Measurements from ENCODE around the gene TACC2.
A peak's percentile ranks its signal among the peaks of the same experiment; 100 is the strongest.
"Not testable (repeated sequence)": the region's sequence is repeated elsewhere in the genome, so short reads cannot be mapped to it uniquely, and the experiment has no call there.

TACC2 gene

DNA sequence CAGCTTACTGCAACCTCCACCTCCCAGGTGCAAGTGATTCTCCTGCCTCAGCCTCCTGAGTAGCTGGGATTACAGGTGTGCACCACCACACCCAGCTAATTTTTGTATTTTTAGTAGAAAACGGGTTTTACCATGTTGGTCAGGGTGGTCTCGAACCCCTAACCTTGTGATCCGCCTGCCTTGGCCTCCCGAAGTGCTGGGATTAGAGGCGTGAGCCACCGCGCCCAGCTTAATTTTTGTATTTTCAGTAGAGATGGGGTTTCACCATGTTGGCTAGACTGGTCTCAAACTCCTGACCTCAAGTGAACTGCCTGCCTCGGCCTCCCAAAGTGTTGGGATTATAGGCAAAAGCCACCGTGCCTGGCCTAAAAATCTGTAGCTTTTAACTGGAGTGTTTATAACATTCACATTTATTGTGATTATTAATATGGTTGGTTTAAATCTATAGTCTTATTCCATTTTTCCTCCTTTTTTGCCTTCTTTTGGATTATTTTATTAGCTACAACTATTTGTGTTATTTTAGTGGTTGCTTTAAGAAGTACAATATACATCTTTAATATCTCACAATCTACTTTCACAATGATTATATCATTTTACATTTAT, 77.5 kb downstream of the TACC2 start:
- DNase-seq = not testable (repeated sequence)

DNA sequence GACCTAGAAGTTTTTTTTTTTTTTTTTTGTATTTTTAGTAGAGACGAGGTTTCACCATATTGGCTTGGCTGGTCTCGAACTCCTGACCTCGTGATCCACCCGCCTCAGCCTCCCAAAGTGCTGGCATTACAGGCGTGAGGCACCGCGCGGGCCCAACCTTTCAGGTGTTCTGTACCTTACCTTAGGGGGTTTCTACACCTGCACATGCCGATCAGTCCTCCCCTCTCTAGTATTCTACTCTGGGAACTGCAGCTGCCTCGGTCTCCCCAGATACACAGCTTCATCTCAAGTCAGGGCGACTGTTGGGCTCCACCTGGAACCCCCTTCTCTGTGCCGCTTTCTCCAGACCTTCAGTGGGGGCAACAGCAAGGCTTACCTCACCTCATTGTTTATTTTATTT, 79.9 kb downstream of the TACC2 start:
- no peak for DNase-seq

DNA sequence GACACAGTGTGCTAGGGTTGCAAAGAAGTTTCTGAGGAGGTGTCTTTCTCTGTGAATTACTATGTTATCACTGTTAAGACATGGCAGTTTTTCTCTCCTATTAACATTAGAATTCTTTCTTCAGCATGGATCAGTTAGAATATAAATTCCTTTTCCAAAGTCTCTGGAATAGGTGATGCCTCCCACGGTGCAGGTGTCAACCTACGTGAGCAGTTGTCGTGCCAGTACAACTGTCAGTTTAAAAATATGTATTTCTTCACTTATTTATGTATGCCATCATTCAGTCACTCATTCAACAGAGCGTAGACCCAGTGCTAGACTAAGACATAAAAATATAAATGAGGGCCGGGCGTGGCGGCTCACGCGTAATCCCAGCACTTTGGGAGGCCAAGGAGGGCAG, 83.5 kb downstream of the TACC2 start:
- no peak for DNase-seq

DNA sequence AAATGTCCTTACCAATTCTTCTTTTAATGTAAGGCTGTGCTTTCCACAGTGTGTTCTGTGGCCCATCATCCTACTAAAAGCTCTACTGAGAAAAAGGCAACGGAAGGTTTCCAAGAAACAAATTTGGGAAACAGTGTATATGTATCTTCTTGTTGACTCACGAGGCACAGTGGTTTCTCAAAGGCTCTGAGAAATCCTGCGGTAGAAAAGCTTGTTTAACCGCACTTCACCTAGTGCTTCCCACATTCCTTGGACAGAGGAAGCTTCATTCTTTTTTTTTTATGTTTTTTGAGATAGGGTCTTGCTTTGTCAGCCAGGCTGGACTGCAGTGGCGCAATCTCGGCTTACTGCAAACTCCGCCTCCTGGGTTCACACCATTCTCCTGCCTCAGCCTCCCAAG, 84.5 kb downstream of the TACC2 start:
- no peak for DNase-seq

DNA sequence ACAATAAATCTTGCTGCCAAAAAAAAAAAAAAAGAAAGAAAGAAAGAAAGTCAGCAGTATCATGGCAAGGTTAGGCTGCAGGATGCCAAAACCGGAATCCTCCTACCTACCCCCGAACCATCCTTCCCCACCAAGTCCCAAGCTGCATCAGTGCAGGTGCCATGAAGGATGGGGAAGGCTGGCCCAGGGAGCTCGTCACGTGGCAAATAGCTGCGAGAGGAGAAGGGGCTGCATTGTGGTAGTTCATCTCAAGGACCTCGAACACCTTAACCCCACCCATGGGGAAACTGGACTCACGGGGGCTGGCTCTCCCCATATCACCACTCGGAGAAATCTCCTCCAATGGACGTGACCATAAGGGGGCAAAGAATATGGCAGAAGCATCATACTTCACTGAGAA, 86.2 kb downstream of the TACC2 start:
- no peak for DNase-seq

DNA sequence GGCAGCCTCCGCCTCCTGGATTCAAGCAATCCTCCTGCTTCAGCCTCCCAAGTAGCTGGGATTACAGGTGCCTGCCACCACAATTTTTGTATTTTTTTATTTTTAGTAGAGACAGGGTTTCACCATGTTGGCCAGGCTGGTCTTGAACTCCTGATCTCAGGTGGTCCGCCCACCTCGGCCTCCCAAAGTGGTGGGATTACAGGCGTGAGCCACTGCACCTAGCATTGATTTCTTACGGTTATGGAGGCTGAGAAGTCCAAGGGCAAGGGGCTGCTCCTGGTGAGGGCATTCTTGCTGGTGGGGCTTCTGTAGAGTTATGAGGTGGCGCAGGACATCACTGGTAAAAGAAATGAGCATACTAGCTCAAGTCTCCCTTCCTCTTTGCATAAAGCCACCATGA, 86.9 kb downstream of the TACC2 start:
- not testable (repeated sequence) for DNase-seq

DNA sequence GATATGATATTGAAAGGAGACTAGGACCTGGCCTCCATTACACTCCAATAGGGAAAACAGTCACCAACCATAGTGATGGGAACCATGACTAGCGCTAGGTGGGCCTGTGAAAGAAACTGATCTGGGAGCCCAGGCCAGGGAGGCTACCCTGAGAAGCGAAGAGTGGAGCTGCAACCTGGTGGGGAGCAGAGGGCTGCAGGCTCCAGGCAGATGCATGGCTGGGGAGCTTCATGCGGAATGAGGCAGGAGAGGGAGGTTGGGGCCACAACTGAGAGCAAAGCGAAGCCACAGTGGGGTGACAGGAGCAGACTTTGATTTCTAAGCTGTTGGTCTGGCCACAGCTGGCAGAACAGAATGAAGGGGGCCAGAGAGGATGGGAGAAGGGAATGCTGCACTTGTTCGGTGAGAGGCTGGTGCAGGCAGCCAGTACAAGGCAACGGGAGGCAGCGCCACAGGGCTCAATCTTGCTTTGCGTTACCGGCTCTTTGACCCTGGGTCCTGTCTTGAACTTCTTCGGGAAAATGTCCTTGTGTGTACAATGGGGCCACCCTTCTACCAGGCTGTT, 88.4 kb downstream of the TACC2 start:
- DNase-seq = no peak

DNA sequence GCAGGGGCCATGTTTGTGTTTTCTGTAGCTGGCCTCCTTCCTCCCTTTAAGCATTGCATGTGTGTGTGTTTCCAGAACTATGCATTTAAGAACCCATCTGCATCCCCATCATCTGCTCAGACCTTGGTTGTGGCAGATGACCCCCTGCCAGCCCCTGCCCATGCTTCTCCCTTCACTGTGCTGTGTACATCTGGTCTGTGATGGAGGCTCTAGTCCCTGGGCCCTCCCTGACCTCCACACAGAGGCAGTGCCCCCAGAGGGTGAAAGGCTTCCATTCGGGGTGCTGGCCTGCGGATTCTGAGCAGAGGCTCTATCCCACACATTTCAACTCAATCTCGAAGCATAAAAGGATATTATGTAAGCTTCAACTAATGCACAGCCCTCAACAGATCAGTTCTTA, 89.4 kb downstream of the TACC2 start:
- no peak for DNase-seq

DNA sequence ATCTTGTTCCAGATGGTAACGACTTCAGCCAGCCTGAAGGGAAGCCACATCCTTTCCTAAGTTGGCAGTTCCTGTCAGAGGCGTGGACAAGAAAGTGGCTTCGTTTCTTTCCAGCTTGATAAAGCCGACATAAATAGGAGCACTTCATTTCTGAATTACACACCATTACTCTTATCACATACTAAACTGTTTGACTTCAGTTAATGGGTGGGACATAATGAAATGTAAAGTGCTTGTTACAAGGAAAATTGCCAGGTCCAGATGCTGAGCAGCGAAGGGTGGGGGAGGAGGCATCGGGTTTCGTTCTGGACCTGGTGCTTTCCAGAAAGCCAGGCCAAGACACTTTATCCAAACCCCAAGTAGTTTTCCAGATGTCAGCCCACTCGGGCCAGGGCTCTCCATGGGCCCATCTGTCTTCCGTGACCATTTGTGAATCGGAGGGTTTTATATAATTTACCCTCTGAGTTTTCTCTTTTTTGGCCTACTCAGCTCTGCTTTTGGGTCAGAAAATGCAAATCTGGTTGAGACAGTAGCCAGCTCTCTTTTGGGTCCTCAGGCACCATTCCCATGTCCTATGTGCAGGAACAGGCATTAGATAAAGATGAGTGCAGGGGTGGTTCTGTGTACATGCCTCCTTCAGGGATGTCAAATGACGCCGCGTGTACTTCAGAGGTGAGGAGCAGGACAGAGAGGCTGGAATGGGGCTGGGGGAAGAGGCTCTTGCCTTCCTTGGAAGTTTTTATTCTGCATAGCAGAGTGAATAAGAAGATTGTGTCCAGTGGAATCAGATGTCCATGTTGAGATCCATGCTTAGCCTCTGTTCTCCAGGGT, 90.2 kb downstream of the TACC2 start:
- peak; percentile 48 for DNase-seq

DNA sequence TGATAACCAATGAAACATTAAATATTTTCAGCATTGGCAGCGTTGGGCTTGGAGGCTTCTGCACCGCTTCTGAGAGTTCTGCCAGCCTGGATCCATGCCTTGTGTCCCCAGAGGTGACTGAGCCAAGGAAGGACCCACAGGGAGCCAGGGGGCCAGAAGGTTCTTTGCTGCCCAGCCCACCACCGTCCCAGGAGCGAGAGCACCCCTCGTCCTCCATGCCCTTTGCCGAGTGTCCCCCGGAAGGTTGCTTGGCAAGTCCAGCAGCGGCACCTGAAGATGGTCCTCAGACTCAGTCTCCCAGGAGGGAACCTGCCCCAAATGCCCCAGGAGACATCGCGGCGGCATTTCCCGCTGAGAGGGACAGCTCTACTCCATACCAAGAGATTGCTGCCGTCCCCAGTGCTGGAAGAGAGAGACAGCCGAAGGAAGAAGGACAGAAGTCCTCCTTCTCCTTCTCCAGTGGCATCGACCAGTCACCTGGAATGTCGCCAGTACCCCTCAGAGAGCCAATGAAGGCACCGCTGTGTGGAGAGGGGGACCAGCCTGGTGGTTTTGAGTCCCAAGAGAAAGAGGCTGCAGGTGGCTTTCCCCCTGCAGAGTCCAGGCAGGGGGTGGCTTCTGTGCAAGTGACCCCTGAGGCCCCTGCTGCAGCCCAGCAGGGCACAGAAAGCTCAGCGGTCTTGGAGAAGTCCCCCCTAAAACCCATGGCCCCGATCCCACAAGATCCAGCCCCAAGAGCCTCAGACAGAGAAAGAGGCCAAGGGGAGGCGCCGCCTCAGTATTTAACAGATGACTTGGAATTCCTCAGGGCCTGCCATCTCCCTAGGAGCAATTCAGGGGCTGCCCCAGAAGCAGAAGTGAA, 93.9 kb downstream of the TACC2 start:
- no peak for DNase-seq

DNA sequence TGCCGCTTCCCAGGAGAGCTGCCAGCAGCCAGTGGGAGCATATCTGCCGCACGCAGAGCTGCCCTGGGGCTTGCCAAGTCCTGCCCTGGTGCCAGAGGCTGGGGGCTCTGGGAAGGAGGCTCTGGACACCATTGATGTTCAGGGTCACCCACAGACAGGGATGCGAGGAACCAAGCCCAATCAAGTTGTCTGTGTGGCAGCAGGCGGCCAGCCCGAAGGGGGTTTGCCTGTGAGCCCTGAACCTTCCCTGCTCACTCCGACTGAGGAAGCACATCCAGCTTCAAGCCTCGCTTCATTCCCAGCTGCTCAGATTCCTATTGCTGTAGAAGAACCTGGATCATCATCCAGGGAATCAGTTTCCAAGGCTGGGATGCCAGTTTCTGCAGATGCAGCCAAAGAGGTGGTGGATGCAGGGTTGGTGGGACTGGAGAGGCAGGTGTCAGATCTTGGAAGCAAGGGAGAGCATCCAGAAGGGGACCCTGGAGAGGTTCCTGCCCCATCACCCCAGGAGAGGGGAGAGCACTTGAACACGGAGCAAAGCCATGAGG, 94.6 kb downstream of the TACC2 start:
- DNase-seq = no peak

DNA sequence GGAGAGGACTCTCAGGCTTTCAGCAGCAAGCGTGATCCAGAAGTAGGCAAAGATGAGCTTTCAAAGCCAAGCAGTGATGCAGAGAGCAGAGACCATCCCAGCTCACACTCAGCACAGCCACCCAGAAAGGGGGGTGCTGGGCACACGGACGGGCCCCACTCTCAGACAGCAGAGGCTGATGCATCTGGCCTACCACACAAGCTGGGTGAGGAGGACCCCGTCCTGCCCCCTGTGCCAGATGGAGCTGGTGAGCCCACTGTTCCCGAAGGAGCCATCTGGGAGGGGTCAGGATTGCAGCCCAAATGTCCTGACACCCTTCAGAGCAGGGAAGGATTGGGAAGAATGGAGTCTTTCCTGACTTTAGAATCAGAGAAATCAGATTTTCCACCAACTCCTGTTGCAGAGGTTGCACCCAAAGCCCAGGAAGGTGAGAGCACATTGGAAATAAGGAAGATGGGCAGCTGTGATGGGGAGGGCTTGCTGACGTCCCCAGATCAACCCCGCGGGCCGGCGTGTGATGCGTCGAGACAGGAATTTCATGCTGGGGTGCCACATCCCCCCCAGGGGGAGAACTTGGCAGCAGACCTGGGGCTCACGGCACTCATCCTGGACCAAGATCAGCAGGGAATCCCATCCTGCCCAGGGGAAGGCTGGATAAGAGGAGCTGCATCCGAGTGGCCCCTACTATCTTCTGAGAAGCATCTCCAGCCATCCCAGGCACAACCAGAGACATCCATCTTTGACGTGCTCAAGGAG, 95.5 kb downstream of the TACC2 start:
- DNase-seq = no peak

DNA sequence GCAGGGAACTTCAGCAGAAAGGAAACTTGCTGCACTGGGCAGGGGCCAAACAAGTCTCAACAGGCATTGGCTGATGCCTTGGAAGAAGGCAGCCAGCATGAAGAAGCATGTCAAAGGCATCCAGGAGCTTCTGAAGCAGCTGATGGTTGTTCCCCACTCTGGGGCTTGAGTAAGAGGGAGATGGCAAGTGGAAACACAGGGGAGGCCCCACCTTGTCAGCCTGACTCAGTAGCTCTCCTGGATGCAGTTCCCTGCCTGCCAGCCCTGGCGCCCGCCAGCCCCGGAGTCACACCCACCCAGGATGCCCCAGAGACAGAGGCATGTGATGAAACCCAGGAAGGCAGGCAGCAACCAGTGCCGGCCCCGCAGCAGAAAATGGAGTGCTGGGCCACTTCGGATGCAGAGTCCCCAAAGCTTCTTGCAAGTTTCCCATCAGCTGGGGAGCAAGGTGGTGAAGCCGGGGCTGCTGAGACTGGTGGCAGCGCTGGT, 96.5 kb downstream of the TACC2 start:
- no peak for DNase-seq

DNA sequence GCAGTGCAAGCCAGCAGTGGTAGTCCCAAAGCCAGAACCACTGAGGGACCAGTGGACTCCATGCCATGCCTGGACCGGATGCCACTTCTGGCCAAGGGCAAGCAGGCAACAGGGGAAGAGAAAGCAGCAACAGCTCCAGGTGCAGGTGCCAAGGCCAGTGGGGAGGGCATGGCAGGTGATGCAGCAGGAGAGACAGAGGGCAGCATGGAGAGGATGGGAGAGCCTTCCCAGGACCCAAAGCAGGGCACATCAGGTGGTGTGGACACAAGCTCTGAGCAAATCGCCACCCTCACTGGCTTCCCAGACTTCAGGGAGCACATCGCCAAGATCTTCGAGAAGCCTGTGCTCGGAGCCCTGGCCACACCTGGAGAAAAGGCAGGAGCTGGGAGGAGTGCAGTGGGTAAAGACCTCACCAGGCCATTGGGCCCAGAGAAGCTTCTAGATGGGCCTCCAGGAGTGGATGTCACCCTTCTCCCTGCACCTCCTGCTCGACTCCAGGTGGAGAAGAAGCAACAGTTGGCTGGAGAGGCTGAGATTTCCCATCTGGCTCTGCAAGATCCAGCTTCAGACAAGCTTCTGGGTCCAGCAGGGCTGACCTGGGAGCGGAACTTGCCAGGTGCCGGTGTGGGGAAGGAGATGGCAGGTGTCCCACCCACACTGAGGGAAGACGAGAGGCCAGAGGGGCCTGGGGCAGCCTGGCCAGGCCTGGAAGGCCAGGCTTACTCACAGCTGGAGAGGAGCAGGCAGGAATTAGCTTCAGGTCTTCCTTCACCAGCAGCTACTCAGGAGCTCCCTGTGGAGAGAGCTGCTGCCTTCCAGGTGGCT, 97.7 kb downstream of the TACC2 start:
- DNase-seq = no peak

DNA sequence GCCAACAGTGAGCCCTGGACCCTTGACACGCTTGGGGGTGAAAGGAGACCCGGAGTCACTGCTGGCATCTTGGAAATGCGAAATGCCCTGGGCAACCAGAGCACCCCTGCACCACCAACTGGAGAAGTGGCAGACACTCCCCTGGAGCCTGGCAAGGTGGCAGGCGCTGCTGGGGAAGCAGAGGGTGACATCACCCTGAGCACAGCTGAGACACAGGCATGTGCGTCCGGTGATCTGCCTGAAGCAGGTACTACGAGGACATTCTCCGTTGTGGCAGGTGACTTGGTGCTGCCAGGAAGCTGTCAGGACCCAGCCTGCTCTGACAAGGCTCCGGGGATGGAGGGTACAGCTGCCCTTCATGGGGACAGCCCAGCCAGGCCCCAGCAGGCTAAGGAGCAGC, 98.5 kb downstream of the TACC2 start:
- DNase-seq = no peak

DNA sequence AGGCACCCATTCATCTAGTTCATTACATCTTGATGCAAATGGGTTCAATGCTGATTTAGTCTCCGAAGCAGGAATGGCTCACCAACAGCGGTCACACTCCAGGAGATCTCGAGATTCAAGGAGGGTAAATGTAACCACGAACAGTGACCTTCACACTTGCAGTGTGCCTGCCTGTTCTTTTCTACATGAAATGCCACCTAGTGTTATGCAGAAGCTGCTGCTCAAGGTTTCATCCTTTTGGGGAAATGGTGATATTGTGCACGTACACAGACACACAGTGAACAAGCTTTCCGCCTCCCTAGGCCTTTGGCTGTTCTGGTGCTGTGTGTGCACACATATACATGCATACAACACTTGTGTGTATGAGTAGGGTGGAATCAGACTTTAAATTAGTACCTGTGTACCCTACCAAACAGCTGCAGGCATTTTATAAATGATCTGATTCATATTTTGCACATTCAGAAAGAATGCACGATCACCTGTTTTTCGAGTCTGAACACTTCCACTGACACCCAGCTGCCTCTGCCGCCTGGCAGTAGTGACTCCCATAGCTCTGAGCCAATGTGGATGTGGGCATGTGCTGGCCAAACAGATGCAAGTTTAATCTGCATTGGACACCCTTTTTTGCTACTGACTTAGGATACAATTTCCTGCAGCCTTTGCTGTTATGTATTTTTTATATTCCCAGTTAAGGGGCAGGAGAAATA, 100.5 kb downstream of the TACC2 start:
- no peak for DNase-seq

DNA sequence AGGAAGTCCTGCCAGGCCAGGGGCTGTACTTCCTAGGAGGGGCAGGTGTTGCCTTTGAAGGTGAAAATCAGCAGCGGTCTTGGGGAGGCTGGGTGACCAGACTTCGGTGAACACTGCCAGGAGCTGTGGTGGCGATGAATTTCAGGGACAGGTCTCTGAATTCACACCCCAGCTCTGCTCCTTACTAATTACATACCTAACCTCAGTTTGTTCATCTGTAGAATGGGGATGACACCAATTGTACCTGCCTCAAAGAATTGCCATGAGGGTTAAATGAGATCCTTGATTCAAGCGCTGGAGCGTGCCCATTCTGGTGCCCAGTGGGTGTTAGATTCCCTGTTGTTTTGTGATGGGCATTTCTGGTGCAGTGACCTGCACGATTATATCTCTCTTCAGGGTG, 102.8 kb downstream of the TACC2 start:
- DNase-seq = no peak

DNA sequence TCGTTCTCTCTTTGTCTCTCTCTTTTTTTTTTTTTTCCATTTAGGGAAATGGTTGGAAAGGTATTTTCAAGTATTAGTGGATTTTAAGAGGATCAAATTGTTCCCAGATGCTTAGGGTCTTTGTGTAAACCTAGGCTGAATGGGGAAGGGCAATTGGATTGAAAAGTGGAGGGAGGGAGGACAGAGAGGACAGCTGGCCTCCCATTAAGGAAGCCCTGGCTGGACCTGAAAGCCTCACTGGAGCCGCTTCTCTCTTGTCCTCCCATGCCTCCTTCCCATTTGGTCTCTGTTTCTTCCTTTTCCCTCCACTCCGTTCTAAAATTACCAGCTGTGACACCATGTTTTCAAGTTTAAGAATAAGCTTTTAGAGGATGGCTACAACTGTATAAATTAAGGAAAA, 104.1 kb downstream of the TACC2 start:
- DNase-seq = no peak

DNA sequence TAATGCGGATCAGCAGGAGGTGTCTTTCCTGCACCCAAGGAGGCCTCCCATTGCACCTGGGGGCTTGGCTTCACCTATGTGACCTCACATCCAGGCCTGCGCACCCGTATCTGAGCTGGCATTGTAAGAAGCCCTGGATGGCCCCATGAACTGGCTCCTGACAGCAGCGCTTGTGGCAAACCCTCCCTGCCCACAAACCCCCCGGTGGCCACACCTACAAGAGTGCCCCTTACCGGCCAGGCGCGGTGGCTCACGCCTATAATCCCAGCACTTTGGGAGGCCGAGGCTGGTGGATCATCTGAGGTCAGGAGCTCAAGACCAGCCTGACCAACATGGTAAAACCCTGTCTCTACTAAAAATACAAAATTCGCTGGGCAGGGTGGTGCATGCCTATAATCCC, 107.2 kb downstream of the TACC2 start:
- not testable (repeated sequence) for DNase-seq

DNA sequence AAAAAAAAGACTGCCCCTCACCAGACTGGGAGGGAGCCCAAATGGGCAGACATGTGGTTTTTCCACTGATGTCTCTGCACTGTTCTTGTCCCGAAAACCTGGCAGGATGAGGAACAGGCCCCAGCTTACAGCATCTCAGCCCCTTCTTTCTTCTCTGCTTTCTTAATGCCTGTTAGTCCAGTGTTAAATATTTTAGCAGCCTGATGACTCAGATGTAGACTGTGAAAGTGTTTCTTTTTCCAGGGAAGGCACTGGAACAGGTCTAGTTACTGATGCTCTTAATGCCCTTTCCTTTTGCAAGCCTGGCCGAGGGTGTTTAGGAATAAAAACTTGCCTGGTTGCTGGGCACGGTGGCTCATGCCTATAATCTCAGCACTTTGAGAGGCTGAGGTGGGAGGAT, 107.7 kb downstream of the TACC2 start:
- no peak for DNase-seq

DNA sequence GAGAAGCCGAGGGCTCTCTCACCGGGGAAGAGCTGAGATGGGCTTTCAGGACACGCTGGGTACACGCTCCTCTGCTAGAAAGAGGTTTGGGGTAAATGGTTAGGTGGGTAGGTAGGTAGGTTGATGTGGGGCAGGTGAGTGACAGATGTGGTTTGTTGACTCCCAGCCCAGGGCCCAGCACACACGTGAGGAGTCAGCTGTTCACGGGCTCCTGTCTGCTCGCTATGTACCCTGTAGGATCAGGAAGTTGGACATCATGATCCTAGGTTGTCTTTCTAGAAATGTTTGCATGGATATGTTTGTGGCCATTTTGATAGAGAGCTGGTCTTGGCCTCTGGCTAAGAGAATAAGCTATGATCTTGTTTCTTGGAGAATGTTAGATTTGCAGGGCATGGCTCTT, 109.0 kb downstream of the TACC2 start:
- no peak for DNase-seq
